Activated naive CD4-positive, alpha-beta T cell (primary cell): ENCODE data around the gene GCK.

Experiments used
- DNase-seq, 4 experiments: peaks; one replicate each; lab custom pipeline; 2025; lab: John Stamatoyannopoulos, UW

The GCK gene

DNA sequence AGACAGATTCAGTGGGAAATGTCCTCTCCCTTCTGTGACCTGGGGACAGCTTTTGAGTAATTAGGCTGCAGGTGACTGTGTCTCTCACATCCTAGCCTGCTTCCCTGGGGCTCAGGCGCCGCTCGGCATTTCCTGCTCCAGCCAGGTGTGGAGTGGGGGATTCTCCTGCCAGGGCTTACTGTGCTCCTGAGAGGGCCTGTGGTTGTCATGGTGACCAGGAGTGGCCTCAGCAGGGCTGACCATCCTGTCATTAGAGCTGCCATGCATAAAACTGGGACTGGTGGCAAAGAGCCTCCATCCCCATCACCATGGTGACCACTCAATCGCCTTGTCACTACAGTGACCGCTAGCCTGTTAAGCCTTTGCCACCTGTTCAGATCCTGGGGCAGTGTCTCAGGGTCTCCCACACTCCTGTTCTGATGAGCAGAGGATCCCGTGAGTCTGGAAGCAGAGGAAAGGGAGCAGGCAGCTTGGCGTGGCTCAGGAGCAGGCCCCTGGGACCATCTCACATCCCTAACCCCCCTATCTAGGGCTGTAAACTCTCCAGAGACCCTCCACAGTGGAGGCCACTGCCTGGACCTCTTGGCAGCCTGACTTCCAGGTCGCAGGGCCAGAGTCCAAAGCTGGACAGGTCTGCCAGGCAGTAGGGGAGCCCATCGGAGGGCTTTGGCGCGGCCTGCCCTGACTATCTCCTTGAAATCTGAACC, at the start of gene GCK:
Gene GCK, minus strand, starts transcription at position 154 of the 707 bp plus-strand sequence. CDS start 486 bp downstream, outside the sequence.
- no peak for DNase-seq

DNA sequence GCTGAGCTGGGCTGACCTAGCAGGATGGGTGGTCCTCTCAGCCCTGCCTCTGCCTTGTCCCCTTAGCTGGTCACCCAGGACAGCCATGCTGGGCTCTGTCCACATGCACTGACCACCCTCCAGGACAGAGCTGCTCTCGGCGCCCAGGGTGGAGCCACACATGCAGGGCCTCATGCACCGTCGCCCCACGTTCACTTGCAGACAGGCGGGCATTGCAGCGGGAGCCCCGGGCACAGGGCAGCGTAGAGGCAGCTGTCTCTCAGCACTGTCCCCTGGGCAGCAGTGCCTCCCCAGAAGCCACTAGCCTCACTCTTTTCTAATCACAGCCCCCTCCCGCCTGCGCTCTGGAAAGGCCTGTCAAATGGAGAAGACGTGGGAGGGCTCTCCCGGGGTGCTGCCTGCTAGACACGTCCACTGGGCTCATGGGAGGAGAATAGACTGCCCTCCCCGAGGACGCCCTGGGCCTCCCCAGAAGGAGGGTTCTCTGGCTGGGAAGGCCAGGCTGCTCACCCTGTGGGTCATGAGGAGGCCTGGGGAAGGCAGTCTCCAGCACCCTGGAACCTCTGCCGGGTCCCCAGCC, 49.0 kb upstream of the GCK start:
- DNase-seq, result no peak

DNA sequence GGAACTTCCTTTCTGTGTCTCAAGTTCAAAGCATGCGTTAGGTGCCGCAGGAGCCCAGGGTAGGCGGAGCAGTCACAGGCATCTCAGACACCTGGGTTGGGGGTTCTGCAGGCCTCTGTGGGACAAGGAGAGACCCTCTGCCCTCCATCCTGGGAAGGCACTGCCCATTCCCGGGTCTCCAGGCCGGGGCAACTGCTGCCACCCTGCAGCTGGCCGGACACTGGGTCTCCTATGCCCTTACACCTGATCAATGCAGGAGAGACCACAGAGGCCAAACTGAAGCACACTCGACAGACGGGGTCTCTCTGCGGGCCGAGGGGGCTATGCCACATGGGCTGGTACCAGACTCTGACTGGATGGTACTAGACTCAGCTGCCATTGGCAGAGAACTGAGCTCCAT, 48.5 kb upstream of the GCK start:
- DNase-seq, result no peak

DNA sequence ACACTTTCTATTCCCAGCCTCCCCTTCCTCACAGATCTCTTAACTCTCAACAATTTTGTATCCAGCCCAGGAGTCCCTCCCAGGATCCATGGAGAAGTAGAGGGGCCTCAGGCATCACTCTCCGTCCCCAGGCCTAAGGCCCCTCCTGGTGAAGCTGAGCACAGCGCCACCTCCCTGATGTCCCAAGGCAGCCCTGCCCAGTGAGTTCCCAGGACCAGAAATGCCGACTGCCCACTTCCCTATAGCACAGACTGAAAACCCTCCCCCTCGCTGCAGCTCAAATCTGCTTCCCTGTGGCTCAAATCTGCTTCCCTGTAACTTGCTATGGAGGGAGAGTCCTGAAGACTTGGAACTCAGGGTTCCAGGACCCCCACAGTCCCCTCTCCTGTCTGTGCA, 47.1 kb upstream of the GCK start:
- no peak for DNase-seq

DNA sequence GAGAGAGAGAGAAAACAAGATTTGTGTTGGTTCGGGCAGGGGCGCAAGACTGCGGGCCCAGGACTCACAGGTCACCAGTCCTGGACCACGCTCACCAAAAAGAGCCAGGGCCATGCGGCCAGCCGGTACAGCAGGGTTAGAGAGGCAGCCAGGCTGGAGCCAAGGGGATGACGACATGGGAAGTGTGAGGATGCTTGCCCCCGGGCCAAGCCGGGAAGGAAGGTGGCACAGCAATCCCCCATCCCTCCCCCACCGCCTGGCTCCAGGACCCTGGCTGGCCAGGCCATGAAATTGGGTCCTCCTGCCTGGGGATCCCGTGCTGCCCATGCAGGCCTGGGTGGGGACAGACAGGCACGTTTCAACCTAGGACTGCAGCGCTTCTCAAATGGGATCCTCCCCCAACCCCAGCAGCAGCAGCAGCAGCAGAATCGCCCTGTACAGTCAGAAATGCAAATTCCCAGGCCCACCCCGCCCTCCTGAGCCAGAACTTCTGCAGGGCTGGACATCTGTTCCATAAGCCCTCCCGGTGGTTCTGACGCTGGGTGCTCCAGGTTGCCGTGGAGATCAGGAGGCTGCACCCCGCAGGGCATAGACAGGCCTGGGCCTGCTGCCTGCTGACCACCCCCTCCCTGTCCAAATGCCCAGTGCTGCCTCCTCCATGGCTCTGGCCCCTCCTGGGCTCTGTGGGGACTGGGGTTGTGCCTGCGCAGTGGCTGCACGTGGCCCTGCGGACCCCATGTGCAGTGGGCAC, 46.5 kb upstream of the GCK start:
- DNase-seq, result no peak

DNA sequence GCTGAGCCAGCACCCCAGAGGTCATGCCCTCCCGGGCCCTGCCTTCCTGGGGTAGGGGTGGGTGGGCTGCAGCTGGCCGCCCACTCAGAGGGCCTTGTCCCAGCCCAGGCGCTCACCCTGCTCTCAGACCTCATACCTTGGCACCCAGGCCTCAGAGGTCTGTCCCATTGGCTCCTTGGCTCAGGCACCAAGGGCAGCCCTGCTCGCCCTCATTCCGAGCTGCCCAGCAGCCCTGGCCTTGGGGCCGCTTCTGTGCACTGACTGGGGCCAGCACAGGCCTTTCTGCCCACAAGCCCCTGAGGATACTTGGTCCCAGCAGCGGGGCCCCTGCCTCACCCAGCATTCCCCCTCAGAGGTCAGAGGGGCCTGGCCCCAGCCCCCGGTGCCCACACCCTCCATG, 45.8 kb upstream of the GCK start:
- DNase-seq, result no peak

DNA sequence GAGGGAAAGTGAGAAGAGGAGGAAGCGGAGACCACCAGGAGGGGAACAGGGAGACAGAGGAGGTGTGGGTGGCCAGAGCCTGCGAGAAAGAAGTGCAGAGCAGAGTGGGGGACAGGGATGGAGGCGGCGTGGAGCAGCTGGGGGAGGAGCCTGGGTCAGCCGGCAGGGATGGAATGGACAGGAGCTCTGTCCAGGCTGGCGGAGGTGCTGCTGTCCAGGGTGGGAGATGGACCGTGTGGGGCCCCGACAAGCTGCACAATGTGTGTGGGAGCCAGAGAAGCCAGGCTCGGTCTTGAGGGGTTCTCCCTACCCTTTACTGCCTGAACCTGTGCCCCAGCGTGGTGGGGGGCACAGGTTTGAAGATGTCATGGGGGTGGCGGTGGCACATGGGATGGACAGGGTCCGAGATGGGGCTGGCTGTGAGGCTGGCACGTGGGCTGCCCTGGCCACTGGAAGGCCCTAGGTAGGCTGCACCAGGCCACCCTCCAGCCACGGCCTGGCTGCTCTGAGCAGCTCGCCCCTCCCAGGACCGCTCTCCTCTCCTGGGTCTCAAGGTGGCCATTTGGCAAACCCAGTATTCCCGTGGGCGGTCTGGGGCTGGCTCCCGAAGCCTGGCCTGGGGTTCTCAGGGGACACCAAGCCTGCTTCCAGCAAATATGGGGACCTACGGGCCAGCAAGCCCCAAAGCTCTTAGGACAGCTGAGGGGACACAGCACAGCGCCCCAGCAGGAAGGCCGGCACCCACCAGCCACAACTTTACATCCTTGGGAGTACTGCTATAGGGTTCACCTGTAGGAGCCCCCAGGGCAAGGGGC, 43.9 kb upstream of the GCK start:
- no peak for DNase-seq

DNA sequence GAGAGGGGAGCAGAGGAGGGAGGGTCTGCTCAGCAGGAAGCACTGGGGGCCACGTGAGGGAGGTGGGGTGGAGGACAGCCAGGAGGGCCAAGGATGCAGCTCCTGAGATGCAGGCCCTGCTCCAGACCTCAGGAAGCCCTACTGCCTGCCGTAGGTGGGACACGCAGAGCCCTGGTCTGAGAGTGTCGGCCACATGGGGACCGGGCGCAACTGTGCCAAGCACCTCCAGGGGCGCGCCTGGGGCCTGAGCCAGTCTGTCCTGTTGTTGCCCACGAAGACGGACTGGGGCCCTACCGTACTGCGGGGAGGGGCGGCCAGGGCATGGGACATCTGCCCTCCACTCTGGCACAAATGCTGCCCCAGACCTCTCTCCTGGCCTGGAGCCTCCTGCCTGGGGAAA, 43.2 kb upstream of the GCK start:
- no peak for DNase-seq

DNA sequence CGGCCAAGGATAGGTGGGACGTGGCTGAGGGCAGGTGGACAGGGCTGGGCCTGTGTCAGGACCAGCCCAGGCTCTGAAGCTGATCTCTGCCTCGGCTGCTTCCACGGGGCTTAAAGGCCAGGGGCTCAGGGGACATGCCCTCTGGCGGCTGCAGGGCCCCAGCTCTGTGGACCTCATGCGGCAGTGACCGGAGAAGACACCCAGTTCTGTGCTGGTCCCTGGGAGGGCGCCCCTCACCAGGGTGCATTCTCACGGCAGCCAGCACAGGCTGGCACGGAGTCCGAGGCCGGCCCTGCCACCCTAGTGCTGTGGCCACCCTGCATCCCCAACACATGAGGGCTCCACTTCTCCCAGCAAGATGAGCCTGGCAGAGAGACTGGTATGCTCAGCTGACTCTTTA, 41.8 kb upstream of the GCK start:
- no peak for DNase-seq

DNA sequence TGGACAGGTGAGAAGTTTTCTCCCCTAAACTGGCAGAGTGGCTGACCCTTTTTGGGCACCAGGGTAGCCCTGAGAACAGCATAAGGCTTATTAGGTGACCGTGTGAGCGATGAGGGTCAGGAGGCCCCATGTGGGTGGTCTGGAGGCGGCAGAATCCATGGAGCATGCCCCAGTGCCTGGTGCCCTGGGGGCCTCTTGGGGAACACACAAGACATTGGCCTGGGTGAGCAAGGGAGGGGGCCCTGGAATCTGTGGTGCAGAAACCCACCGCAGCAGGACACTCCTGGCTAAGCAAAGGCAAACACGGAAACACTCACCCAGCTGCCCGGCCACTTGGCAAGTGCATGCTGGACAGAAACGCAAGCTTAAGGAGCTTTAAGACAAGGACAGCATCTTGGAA, 41.0 kb upstream of the GCK start:
- DNase-seq, result no peak

DNA sequence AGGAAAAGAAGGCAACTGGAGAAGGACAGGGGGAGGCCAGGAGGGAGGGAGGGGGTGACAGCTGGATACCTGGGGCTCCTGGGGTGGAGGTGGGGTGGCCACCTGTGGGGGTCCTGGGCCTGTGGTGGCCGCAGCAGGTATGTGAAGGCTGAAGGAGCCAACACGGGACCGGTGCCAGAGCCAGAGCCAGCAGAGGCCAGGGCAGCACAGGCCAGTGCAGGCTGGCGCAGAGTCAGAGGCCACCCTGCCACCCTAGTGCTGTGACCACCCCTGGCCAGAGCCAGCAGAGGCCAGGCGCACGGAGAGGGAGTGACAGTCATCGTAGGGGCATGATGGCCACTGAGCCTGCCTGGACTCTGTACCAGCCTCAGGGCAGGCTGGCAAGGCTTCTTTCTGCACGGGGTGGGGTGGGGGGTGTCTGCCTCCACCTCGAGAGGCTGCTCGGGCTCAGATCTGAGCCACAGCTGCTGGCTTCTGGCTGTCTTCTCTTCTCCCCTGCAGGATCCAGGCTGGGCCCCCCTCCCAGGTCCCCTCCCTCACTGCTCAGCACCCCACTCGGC, 40.4 kb upstream of the GCK start:
- DNase-seq, result no peak

DNA sequence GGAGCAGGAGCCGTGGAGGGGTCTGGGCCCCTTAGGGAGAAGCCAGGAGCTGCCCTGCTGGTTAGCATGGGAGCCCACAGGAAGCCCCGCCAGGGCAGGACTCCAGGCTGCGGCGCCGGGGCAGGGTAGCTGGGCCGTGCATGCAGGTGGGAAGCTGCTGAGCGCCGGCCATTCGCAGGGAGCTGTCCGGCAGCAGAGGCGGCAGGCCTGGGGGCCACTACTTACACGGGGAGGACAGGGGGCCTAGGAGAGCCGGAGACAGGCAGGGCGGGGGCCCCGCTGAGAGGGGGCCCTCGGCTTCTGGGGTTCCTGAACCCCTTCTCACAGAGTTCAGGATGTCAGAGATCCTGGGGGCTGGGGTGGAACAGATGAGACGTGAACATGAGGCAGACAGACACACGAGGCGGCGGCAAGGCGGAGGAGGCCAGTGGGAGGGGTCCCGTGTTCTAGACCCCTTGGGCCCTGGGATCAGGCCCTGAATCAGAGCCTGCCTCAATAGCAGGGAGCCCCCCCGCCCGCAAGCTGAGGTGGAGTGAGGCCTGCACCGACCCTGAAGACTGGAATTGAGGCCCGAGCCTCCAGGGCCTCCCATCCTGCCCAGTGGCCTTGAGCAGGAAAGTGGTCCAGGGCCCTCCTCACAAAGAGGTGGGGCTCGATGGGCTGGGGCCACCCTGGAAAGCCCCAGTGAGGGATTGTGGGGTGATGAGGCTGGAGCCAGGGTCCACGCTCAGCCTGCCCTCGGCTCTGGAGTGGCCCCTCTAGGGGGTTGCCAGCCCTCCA, 39.5 kb upstream of the GCK start:
- no peak for DNase-seq

DNA sequence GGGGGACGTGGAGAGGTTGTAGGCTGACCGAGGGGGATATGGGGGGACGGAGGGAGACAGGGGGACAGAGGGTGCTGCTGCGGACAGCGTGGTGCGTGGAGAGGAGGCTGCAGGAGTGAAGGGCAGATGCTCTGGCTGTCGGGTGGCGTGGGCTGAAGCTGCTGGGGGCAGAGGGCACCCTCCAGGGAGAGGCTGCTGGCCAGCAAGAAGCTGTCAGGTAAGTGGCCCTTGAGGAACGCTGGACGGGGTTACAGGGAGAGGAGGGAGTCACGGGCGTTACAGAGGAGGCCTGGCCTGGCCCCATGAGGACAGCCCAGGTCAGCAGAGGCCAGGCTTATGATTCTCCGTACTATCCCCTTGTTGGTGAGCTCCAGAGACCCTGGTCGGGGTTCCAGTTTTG, 38.7 kb upstream of the GCK start:
- DNase-seq, result no peak

DNA sequence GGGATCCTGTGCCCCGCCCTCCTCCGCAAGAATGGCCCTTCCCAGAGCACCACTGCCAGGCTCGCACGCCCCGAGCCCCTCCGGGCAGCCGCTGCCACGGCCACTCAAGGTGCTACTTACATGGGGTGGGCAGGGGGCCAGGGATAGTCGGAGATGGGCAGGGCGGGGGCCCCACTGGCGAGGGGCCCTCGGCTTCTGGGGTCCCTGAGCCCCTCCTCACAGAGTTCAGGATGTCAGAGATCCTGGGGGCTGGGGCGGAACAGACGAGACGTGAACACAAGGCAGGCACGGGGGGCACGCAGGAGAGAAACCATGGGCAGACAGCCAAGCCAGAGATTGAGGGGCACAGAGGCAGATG, 37.1 kb upstream of the GCK start:
- DNase-seq, result no peak

DNA sequence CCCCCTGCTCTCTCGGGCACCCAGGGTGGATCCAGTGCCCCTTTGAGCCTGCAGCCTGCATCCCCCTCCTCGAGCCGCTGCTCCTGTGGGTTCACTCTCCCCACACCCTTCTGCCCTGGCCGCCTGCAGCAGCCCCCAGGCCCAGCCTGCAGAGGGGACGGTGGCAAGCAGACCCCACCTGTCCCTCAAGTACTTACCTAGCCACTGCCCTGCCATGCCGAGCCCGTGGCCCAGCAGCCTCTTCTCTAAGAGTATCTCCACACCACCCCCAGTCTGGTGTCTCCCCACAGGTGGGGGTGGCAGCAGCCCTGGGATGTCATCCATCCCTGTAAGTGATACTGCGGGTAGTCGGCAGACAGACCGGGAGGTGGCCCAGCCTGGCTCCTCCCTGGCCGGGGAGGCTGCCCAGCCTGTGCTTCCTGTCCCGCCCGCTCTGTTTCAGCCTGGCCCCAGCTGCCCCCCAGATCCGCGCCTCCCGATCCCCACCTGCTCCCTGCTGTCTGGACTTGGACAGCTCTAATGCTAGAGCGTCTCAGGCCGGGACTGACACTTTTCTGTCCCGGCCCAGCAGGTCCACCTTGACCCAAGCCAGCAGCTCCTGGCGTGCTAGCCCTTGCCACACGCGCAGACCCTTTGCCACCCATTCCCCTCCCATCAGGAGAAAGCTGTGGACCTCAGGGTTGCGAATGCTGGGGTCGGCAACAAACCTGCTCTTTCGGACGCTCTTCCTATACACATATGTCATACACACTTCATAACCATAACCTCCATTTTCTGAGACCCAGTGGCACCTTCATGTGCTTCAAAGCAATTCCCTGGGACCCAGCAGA, 36.5 kb upstream of the GCK start:
- DNase-seq, result no peak

DNA sequence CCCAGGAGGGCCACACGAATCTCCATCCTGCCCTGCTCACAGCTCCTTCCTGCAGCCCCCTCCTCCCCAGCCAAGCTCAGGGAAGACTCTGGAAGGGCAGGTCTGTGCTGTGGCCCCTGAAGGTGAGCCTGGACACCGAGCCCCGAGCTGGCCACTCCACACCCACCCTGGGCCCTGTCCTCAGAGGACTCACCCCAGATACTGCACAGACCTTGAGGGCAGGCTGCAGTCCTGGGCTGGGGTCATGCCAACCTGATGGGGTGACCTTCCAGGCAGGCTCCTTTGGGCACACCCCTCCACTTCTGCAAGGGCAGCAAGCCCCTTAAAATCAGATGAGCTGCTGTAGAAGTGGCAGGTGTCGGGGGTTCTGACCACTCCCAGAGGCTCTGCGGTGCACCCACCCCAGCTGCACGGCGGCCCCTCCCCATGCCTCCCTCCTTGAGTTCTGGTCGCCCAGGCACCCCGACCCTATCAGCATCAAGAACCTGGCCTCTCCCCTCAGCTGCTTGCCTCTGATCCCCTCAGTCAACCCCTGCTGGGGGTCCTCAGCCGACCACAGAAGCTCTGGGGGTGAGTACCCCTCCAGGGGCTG, 35.8 kb upstream of the GCK start:
- DNase-seq, result no peak

DNA sequence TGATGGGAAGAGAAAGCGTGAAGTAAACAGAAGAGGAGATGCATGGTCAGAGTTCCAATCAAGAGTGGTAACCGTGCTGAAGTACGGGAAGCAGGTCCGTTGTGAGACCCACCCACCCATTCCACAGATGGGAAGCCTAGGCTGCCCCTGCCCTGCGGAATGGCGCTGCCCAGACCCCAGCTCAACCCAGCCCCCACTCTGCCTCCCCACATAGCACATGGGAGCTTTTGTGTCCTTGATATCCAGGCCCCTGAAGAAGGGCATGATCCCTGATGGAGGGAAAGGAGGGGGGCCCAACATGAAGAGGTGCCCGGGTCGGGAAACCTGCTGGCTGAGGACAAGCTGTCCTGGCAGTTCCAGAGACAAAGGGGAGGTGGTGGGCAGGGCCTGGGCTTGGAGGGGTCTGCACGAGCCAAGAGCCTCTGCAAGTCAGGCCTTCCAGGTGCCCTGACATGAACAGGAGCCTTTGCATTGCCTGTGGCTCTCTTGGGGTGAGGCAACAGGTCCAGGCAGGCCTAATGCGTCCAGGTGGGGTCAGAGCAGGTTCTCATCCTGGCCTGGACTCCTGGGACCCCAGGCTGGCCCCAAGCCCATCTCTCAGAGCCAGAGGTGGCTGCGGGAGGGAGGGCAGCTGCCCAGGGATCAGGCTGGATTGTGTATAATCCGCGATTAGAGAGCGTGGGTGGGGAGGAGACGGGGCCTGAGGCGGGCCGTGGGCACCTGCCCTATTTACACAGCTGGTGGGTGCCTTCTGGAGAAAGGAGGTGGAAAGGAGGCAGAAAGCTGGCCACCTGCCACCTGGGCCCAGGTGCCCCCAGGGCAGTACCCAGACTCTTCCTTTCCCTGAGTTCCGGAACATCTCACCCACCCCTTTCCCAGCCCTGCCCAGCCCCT, 35.1 kb upstream of the GCK start:
- DNase-seq, result no peak

DNA sequence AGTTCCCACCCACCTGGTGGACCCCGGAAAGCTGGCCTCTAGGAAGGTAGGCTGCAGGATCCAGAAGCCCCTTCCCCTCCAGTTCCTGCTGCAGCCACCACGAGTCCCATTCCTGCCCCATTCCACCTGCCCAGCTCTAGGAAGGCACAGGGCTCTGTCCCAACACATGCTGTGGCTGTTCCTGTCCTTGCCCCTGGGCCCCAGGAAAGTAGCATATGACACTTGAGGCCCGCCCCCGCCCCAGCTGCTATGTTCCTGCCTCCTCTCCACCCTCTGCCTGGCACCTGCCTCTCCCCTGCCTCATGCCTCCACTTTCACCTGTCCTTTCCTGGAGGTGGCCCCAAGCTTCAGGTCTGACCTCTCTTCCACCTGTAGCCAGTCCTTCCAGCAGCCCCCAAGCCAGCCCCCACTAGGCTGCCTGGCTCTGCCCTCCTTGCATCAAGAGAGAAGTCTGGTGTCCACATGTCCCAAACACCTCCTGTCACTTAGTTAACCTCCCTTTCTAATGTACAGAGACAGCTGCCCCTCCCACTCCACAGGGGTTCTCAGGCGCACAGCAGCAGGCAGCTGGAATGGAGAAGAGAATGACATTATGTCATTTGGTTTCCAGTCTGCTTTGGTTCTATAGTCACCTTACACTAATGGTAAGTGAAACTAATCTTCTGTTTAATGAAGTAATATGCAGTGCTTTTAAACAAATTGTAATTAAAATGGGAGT, 34.3 kb upstream of the GCK start:
- no peak for DNase-seq
